ENCODE measurements around the gene UMAD1. TPM values are rescaled to one million over a fixed set of nuclear protein-coding genes. Genes with fewer than 3 reads are reported as not detected.
"Not testable (repeated sequence)": the region's sequence is repeated elsewhere in the genome, so short reads cannot be mapped to it uniquely, and the experiment has no call there.

UMAD1 gene
- total RNA-seq, 1 donor from 2014 or later: 12.8 TPM

DNA sequence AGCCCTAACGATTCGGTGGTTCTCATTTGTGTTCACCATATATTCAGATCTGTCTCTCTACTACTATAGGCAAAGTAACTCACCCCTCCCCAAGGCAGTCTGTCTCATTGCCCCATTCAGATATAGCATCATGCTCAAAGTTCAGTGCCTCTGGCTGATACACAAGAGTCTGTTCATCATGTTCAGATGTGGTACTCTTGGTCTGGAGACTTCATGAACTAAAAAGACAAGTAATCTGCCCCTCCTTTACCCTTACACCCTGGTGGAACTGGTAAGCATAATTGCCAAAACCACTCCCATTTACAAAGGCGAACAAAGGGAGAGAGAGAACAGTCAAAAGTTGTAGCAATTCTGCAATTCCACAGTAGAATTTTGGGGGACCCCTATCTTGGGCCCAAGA is 29.9 kb downstream of the UMAD1 start:
- Mint-ChIP-seq H3K36me3 (ENCODE audit: insufficient read depth) (peaks cover 5% of the 10 kb centered on the region), H3K27ac (no peak overlapping the region), H3K27me3 (no peaks in the 10 kb centered on the region), H3K4me1 (ENCODE audit: low read depth) (peaks cover 3% of the 10 kb centered on the region), H3K9me3 (ENCODE audit: low read depth) (no peaks in the 10 kb centered on the region), H3K4me3 (ENCODE audit: low read depth) (no peak overlapping the region)
- no peak for DNase-seq (ENCODE audit: low spot score, unreplicated experiment)
- TF ChIP-seq, protein P1, sequence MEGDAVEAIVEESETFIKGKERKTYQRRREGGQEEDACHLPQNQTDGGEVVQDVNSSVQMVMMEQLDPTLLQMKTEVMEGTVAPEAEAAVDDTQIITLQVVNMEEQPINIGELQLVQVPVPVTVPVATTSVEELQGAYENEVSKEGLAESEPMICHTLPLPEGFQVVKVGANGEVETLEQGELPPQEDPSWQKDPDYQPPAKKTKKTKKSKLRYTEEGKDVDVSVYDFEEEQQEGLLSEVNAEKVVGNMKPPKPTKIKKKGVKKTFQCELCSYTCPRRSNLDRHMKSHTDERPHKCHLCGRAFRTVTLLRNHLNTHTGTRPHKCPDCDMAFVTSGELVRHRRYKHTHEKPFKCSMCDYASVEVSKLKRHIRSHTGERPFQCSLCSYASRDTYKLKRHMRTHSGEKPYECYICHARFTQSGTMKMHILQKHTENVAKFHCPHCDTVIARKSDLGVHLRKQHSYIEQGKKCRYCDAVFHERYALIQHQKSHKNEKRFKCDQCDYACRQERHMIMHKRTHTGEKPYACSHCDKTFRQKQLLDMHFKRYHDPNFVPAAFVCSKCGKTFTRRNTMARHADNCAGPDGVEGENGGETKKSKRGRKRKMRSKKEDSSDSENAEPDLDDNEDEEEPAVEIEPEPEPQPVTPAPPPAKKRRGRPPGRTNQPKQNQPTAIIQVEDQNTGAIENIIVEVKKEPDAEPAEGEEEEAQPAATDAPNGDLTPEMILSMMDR (IDR thresholded peaks at IDR 0.05; ENCODE audit: unreplicated experiment): no peak

DNA sequence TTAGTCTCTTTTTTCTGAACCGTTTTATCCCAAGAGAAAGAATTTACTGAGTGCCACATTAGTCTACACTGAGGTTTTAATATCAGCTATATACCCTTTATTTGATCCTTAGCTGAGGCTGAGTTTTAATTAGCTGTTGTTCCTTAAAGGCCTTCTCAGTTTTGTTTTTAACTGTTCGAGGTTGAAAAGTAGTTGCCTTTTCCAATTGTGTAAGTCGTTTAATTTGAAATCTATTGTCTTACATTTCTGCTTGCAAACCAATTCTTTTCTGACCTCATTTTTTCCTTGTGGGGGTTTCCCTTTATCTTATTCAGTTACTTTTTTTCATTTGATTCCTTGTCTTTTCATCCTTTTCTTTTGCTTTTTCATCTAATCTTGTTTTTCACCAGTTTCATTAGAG is 30.8 kb downstream of the UMAD1 start:
- no peak for DNase-seq (ENCODE audit: low spot score, unreplicated experiment)
- H3K27me3 Mint-ChIP-seq: no peaks in the 10 kb centered on the region
- H3K27ac Mint-ChIP-seq: no peak overlapping the region

DNA sequence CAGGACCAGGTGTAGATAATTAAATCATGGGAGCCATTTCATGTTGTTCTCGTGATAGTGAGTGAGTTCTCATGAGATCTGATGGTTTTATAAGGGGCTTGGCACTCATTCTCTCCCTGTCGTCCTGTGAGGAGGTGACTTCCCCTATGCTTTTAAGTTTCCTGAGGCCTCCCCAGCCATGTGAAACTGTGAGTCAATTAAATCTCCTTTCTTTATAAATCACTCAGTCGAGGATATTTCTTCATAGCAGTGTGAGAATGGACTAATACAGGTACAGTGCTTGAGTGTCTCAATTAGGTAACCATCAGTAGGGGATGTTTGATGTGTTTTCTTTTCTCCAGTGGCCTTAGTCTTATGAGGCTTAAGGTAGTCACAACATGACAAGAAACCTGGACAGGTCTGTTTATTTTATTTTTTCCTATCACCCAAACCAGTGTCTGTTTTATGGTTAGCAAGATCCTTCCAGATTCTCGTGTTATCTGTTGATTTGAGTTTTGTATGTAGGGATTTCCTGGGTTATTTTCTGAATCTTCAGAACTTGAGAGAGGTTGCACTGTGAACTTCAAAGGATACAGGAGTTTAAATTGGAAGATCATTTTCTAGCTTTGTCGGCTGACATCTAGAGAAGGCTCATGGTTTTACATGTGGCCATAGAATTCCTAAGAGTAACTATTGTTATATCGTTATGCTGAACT is 32.1 kb downstream of the UMAD1 start:
- Mint-ChIP-seq H3K4me1 (ENCODE audit: low read depth) (peaks cover 2% of the 10 kb centered on the region), H3K4me3 (ENCODE audit: low read depth) (no peak overlapping the region)
- TF ChIP-seq, protein P1 (IDR thresholded peaks at IDR 0.05; ENCODE audit: unreplicated experiment): no peak

More for the DNA sequence above, 30.8 kb downstream of the UMAD1 start:
- Mint-ChIP-seq H3K9me3 (ENCODE audit: low read depth) (no peaks in the 10 kb centered on the region), H3K4me3 (ENCODE audit: low read depth) (no peak overlapping the region), H3K36me3 (ENCODE audit: insufficient read depth) (peaks cover 9% of the 10 kb centered on the region), H3K4me1 (ENCODE audit: low read depth) (peaks cover 2% of the 10 kb centered on the region)
- TF ChIP-seq, protein P1 (IDR thresholded peaks at IDR 0.05; ENCODE audit: unreplicated experiment): no peak

DNA sequence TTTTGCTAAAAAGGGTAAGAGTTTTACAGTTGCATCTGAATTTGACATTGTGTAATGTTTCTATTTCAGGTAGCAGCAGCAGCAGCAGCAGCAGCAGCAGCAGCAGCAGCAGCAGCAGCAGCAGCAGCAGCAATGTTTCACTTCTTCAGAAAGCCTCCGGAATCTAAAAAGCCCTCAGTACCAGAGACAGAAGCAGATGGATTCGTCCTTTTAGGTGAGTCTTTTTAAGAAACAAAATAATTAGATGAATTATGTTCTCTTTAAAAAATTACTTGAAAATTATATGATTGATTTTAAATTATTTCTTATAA is 32.6 kb downstream of the UMAD1 start:
- peaks cover 2% of the 10 kb centered on the region for H3K4me1 Mint-ChIP-seq (ENCODE audit: low read depth)
- H3K36me3 Mint-ChIP-seq (ENCODE audit: insufficient read depth): peaks cover 17% of the 10 kb centered on the region
- no peaks in the 10 kb centered on the region for H3K27me3 Mint-ChIP-seq
- TF ChIP-seq, protein P1 (IDR thresholded peaks at IDR 0.05; ENCODE audit: unreplicated experiment): no peak
- H3K9me3 Mint-ChIP-seq (ENCODE audit: low read depth): peaks cover 7% of the 10 kb centered on the region
- no peak overlapping the region for H3K4me3 Mint-ChIP-seq (ENCODE audit: low read depth)
- H3K27ac Mint-ChIP-seq: no peak overlapping the region
- no peak for DNase-seq (ENCODE audit: low spot score, unreplicated experiment)

More for the DNA sequence above, 32.1 kb downstream of the UMAD1 start:
- H3K9me3 Mint-ChIP-seq (ENCODE audit: low read depth): peaks cover 3% of the 10 kb centered on the region
- H3K27ac Mint-ChIP-seq: no peak overlapping the region
- H3K36me3 Mint-ChIP-seq (ENCODE audit: insufficient read depth): peaks cover 12% of the 10 kb centered on the region
- no peaks in the 10 kb centered on the region for H3K27me3 Mint-ChIP-seq
- DNase-seq (ENCODE audit: low spot score, unreplicated experiment): no peak

DNA sequence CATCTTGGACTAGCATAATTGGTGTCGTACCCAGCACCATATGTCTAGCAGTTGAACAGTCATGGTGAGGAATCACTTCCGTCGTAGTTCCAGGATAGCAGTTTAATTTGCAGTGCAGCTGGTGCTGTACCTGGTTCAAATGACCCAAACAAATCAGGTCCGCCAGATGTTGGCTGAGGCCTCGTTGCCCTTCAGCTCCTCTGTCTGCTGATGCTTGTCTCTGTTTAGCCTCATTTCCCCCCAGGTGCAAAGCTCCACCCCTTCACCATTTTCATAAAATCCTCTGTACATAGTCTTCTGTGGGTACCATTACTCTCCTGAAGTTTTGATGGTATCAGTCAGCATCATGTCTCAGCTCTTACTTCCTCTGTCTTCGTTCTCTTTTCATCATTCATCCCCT is 35.1 kb downstream of the UMAD1 start:
- Mint-ChIP-seq H3K27ac (no peak overlapping the region), H3K9me3 (ENCODE audit: low read depth) (peaks cover 7% of the 10 kb centered on the region), H3K27me3 (no peaks in the 10 kb centered on the region), H3K36me3 (ENCODE audit: insufficient read depth) (peaks cover 17% of the 10 kb centered on the region), H3K4me1 (ENCODE audit: low read depth) (peaks cover 2% of the 10 kb centered on the region), H3K4me3 (ENCODE audit: low read depth) (no peak overlapping the region)
- no peak for DNase-seq (ENCODE audit: low spot score, unreplicated experiment)
- TF ChIP-seq, protein P1 (IDR thresholded peaks at IDR 0.05; ENCODE audit: unreplicated experiment): no peak

DNA sequence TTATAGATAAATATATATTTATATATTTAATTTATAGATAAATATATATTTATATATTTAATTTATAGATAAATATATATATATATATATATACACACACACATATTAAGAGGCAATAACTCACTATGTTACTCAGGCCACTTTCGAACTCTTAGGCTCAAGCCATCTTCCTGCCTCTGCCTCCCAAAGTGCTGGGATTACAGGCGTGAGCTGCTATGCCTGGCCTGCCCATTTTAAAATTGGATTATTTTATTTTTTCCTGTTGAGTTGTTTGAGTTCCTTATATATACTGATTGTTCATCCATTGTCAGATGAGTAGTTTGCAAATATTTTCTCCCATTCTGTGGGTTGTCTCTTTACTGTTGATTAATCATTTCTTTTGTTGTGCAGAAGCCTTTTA is 39.1 kb downstream of the UMAD1 start:
- H3K9me3 Mint-ChIP-seq (ENCODE audit: low read depth); H3K4me1 Mint-ChIP-seq (ENCODE audit: low read depth); H3K27me3 Mint-ChIP-seq; H3K27ac Mint-ChIP-seq; DNase-seq (ENCODE audit: low spot score, unreplicated experiment); H3K4me3 Mint-ChIP-seq (ENCODE audit: low read depth): not testable (repeated sequence)
- peaks cover 11% of the 10 kb centered on the region for H3K36me3 Mint-ChIP-seq (ENCODE audit: insufficient read depth)
